Fibroblast of gingiva (primary cell): Measurements from ENCODE around the gene MMP11.

Experiments used
- DNase-seq: peaks from one replicate; pipeline ENCODE4 v3.0.0-alpha.2; 2011; ENCODE audit warnings: low read depth

The MMP11 gene

GRCh38 chr22:23829845-23830372 is 57.3 kb downstream of the MMP11 start:
- peak; percentile 92 for DNase-seq

GRCh38 chr22:23831261-23831660 is 58.6 kb downstream of the MMP11 start:
- no peak for DNase-seq

GRCh38 chr22:23831781-23832180 is 59.1 kb downstream of the MMP11 start:
- DNase-seq = no peak

GRCh38 chr22:23832226-23833016 is 59.8 kb downstream of the MMP11 start:
- DNase-seq = no peak

GRCh38 chr22:23833017-23833751 is 60.5 kb downstream of the MMP11 start:
- DNase-seq = no peak
